ENCODE results near the gene NEAT1.

Gene NEAT1

GRCh38 chr11:65487467-65488272 lies 65.1 kb downstream of the NEAT1 start:
- DNase-seq = no peak

DNA sequence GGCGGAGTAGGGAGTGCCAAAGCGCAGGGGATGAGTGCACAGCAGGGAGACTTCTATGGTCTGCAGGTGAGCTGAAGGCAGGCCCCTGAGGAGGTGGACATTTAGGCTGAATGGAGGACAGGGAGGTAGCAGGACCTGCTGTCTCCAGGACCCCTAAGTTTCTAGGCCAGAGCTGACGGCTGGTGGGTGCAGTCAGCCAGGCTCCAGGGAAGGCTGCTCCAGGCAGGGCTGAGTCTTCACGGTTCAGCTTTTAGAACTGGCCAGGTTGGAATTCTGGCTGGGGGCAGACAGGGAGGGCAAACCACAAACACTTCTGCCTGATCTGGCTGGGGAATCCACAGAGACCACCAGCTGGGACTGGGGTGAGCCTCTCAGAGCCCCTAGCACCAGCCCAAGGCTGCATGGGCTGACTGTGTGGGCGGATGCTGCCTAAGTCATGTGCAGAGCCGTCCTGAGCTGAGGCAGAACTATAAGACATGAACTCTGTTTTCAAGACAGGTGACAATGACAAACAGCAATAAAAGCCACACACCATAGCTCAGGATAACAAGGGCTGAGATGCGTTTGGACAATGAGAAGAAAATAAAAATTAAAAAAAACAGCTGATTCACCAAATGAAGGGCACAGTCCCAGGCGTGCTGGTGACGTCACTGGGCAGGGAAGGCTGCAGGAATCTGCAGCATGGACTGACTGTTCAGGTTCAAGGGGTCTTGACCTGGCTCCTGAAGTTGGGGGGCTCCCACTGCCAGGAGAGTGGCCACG lies 65.9 kb downstream of the NEAT1 start:
- no peak for DNase-seq

GRCh38 chr11:65489035-65489705 lies 66.6 kb downstream of the NEAT1 start:
- DNase-seq = no peak

- DNase-seq = no peak
Measured at GRCh38 chr11:65489706-65490320, 67.2 kb downstream of the NEAT1 start.

DNA sequence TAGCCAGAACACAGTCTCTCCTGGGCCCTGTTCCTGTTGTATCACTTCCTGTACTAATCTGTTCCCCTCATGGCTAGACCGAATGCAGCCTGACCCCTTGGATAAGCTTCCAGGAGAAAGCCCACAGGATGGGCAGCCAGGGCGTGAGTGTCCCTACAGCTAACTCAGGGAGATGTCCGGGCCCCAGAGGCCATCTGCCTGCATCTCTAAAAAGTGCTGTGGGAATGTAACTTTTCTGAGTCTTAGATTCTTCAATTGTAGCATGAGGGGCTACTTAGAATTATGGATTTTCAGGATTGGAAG lies 68.5 kb downstream of the NEAT1 start:
- no peak for DNase-seq

GRCh38 chr11:65491614-65492386 lies 69.2 kb downstream of the NEAT1 start:
- DNase-seq = no peak

DNA sequence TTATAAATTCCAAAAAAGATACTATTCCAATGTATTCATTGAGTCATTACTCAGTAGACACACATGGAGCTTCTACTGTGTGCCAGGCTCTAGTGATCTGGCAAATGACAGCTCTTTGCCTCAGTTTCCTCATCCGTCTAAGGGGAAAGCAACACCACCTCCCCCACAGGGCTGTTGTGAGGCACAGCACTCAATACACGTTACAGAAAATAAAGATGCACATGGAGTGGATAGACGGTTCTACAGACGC lies 69.7 kb downstream of the NEAT1 start:
- no peak for DNase-seq

- no peak for DNase-seq
Measured at GRCh38 chr11:65492637-65493366, 70.2 kb downstream of the NEAT1 start.

DNA sequence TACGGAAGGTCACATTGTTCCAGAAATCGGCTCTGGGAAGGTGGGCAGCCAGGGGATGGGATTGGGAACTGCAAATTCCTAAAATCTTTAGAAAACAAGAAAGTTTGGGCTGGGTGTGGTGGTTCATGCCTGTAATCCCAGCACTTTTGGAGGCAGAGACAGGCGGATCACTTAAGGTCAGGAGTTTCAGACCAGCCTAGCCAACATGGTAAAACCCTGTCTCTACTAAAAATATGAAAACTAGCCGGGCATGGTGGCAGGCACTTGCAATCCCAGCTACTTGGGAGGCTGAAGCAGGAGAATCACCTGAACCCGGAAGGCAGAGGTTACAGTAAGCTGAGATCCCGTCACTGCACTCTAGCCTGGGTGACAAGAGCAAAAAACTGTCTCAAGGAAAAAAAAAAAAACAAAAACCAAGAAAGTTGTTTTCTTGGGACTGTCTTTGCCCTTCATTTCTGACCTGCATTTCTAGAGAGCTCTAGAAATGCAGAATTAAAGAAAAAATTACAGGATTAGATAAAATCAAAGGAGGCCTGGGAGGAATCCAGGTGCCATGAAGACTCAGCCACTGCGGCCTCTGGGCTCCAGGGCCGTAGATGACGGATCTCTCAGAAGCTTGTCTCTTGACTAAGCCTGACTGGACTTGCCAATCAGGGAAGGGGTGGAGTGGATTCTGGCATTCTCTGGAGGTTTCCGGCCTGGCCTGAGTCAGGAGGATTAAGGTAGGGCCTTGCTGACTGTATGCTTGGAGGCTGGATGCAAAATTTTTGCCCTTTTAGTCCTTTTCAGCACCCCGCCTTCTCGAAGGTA lies 71.0 kb downstream of the NEAT1 start:
- DNase-seq = no peak

Data from activated CD4-positive, alpha-beta T cell treated with anti-CD3 and anti-CD28 coated beads, Interleukin-2, amount 50 U/mL, for 1 hour (primary cell).